Measurements from ENCODE around the gene STX11.

- TF ChIP-seq, protein P1, sequence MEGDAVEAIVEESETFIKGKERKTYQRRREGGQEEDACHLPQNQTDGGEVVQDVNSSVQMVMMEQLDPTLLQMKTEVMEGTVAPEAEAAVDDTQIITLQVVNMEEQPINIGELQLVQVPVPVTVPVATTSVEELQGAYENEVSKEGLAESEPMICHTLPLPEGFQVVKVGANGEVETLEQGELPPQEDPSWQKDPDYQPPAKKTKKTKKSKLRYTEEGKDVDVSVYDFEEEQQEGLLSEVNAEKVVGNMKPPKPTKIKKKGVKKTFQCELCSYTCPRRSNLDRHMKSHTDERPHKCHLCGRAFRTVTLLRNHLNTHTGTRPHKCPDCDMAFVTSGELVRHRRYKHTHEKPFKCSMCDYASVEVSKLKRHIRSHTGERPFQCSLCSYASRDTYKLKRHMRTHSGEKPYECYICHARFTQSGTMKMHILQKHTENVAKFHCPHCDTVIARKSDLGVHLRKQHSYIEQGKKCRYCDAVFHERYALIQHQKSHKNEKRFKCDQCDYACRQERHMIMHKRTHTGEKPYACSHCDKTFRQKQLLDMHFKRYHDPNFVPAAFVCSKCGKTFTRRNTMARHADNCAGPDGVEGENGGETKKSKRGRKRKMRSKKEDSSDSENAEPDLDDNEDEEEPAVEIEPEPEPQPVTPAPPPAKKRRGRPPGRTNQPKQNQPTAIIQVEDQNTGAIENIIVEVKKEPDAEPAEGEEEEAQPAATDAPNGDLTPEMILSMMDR (IDR thresholded peaks at IDR 0.05): no peak
- no peak for TF ChIP-seq POLR2AphosphoS5 (IDR thresholded peaks at IDR 0.05; ENCODE audit: low read depth, low read length)
Measured at GRCh38 chr6:144127097-144127496, 23.2 kb upstream of the STX11 start.

Data from Panc1 (cell line).